HUES6 (cell line): Measurements from ENCODE around the gene PDGFD.

ENCODE experiments used
- H3K27ac ChIP-seq: 2 replicates; pipeline ENCODE4 v1.7.0; 2013; ENCODE audit warnings: low read depth, mild to moderate bottlenecking, low read length, inconsistent platforms
- H3K27me3 ChIP-seq: 2 replicates; pipeline ENCODE4 v1.6.1; 2013; ENCODE audit warnings: low read length; ENCODE audit not compliant: control insufficient read depth, insufficient read depth
- H3K36me3 ChIP-seq: 2 replicates; pipeline ENCODE4 v1.6.1; 2013; ENCODE audit warnings: low read length; ENCODE audit not compliant: control insufficient read depth, insufficient read depth
- H3K4me1 ChIP-seq: 2 replicates; pipeline ENCODE4 v1.6.1; 2013; ENCODE audit warnings: low read length; ENCODE audit not compliant: control insufficient read depth, insufficient read depth
- H3K4me3 ChIP-seq: 2 replicates; pipeline ENCODE4 v1.5.1; 2013; ENCODE audit warnings: low read depth, low read length
- H3K9ac ChIP-seq: one replicate; pipeline ENCODE4 v1.6.1; 2013; ENCODE audit warnings: mild to moderate bottlenecking, low read length
- H3K9me3 ChIP-seq: 2 replicates; pipeline ENCODE4 v1.6.1; 2013; ENCODE audit warnings: low read depth, low read length; ENCODE audit not compliant: control insufficient read depth, insufficient read depth

PDGFD gene

GRCh38 chr11:103998826-103999508 is 165.0 kb downstream of the PDGFD start:
- Histone ChIP-seq H3K4me1 (no peaks in the 10 kb centered on the region), H3K36me3 (no peaks in the 10 kb centered on the region), H3K9me3 (no peaks in the 10 kb centered on the region), H3K27me3 (no peaks in the 10 kb centered on the region), H3K4me3 (no peak overlapping the region), H3K9ac (no peak overlapping the region), H3K27ac (no peak overlapping the region)

- H3K27ac ChIP-seq, result no peak overlapping the region
- H3K4me1 ChIP-seq, result no peaks in the 10 kb centered on the region
- H3K9ac ChIP-seq, result no peak overlapping the region
- H3K4me3 ChIP-seq, result no peak overlapping the region
- no peaks in the 10 kb centered on the region for H3K27me3 ChIP-seq
- no peaks in the 10 kb centered on the region for H3K36me3 ChIP-seq
- H3K9me3 ChIP-seq, result no peaks in the 10 kb centered on the region
Measured at GRCh38 chr11:103997082-103997481, 166.9 kb downstream of the PDGFD start.

GRCh38 chr11:103995896-103996295 is 168.1 kb downstream of the PDGFD start:
- Histone ChIP-seq H3K36me3 (no peaks in the 10 kb centered on the region), H3K27me3 (no peaks in the 10 kb centered on the region), H3K4me3 (no peak overlapping the region), H3K9me3 (no peaks in the 10 kb centered on the region), H3K27ac (no peak overlapping the region), H3K9ac (no peak overlapping the region), H3K4me1 (no peaks in the 10 kb centered on the region)

GRCh38 chr11:103994518-103994917 is 169.4 kb downstream of the PDGFD start:
- Histone ChIP-seq H3K27ac (no peak overlapping the region), H3K4me3 (no peak overlapping the region), H3K4me1 (no peaks in the 10 kb centered on the region), H3K36me3 (no peaks in the 10 kb centered on the region), H3K27me3 (no peaks in the 10 kb centered on the region), H3K9me3 (no peaks in the 10 kb centered on the region), H3K9ac (no peak overlapping the region)

- no peak overlapping the region for H3K4me3 ChIP-seq
- no peaks in the 10 kb centered on the region for H3K36me3 ChIP-seq
- no peak overlapping the region for H3K27ac ChIP-seq
Measured at GRCh38 chr11:103994094-103994493, 169.9 kb downstream of the PDGFD start.

GRCh38 chr11:103993507-103993906 is 170.4 kb downstream of the PDGFD start:
- H3K36me3 ChIP-seq, result no peaks in the 10 kb centered on the region
- no peak overlapping the region for H3K27ac ChIP-seq
- no peak overlapping the region for H3K9ac ChIP-seq
- H3K4me3 ChIP-seq, result no peak overlapping the region
- H3K27me3 ChIP-seq, result no peaks in the 10 kb centered on the region
- H3K4me1 ChIP-seq, result no peaks in the 10 kb centered on the region
- no peaks in the 10 kb centered on the region for H3K9me3 ChIP-seq

More at GRCh38 chr11:103994094-103994493, 169.9 kb downstream of the PDGFD start:
- Histone ChIP-seq H3K9ac (no peak overlapping the region), H3K4me1 (no peaks in the 10 kb centered on the region), H3K9me3 (no peaks in the 10 kb centered on the region), H3K27me3 (no peaks in the 10 kb centered on the region)

GRCh38 chr11:103988595-103988969 is 175.4 kb downstream of the PDGFD start:
- Histone ChIP-seq H3K27me3 (no peaks in the 10 kb centered on the region), H3K4me1 (peaks cover 4% of the 10 kb centered on the region; the same call in 1 of the 2 replicates), H3K4me3 (no peak overlapping the region), H3K36me3 (no peaks in the 10 kb centered on the region), H3K9me3 (no peaks in the 10 kb centered on the region), H3K9ac (no peak overlapping the region), H3K27ac (no peak overlapping the region)

GRCh38 chr11:103987629-103988594 is 176.0 kb downstream of the PDGFD start:
- H3K27ac ChIP-seq, result no peak overlapping the region
- H3K4me3 ChIP-seq, result no peak overlapping the region
- no peaks in the 10 kb centered on the region for H3K9me3 ChIP-seq
- H3K4me1 ChIP-seq, result peaks cover 4% of the 10 kb centered on the region; the same call in 1 of the 2 replicates
- no peaks in the 10 kb centered on the region for H3K36me3 ChIP-seq
- H3K9ac ChIP-seq, result no peak overlapping the region
- H3K27me3 ChIP-seq, result no peaks in the 10 kb centered on the region

- peaks cover 4% of the 10 kb centered on the region; the same call in 1 of the 2 replicates for H3K4me1 ChIP-seq
- no peaks in the 10 kb centered on the region for H3K27me3 ChIP-seq
- no peaks in the 10 kb centered on the region for H3K36me3 ChIP-seq
- no peak overlapping the region for H3K4me3 ChIP-seq
- no peak overlapping the region for H3K9ac ChIP-seq
- H3K27ac ChIP-seq, result no peak overlapping the region
- H3K9me3 ChIP-seq, result no peaks in the 10 kb centered on the region
Measured at GRCh38 chr11:103985041-103985440, 178.9 kb downstream of the PDGFD start.

GRCh38 chr11:103980108-103980507 is 183.8 kb downstream of the PDGFD start:
- H3K9me3 ChIP-seq, result no peaks in the 10 kb centered on the region
- no peak overlapping the region for H3K4me3 ChIP-seq
- no peak overlapping the region for H3K9ac ChIP-seq

More at GRCh38 chr11:103980108-103980507, 183.8 kb downstream of the PDGFD start:
- no peaks in the 10 kb centered on the region for H3K27me3 ChIP-seq
- H3K4me1 ChIP-seq, result no peaks in the 10 kb centered on the region
- no peak overlapping the region for H3K27ac ChIP-seq
- H3K36me3 ChIP-seq, result no peaks in the 10 kb centered on the region
